Duodenal mucosa (tissue), 2 donors: Measurements from ENCODE around the gene TTC13.

Experiments
- H3K27ac ChIP-seq: one replicate; pipeline ENCODE4 v1.7.0; 2013; ENCODE audit warnings: low read depth, low read length
- H3K27me3 ChIP-seq, 2 donors: one replicate each; pipeline ENCODE4 v1.7.0; 2013; ENCODE audit warnings: low read length in 2 of 2, control low read depth in 1 of 2; ENCODE audit not compliant: insufficient read depth in 2 of 2, control insufficient read depth in 1 of 2
- H3K36me3 ChIP-seq, 2 donors: one replicate each; pipeline ENCODE4 v1.7.0; 2013; ENCODE audit warnings: low read length in 2 of 2, control low read depth in 1 of 2; ENCODE audit not compliant: insufficient read depth in 2 of 2, control insufficient read depth in 1 of 2
- H3K4me1 ChIP-seq, 2 donors: one replicate each; pipeline ENCODE4 v1.7.0; 2013; ENCODE audit warnings: low read length in 2 of 2, control low read depth in 1 of 2; ENCODE audit not compliant: insufficient read depth in 2 of 2, control insufficient read depth in 1 of 2
- H3K4me3 ChIP-seq, 2 donors: one replicate each; pipeline ENCODE4 v1.7.0; 2013; ENCODE audit warnings: low read length in 2 of 2, low read depth in 1 of 2
- H3K9ac ChIP-seq, 2 donors: one replicate each; pipeline ENCODE4 v1.7.0; 2013; ENCODE audit warnings: low read length in 2 of 2, low read depth in 1 of 2
- H3K9me3 ChIP-seq, 2 donors: one replicate each; pipeline ENCODE4 v1.7.0; 2013; ENCODE audit warnings: low read length in 2 of 2, control low read depth in 1 of 2; ENCODE audit not compliant: control insufficient read depth in 1 of 2

Gene TTC13

DNA sequence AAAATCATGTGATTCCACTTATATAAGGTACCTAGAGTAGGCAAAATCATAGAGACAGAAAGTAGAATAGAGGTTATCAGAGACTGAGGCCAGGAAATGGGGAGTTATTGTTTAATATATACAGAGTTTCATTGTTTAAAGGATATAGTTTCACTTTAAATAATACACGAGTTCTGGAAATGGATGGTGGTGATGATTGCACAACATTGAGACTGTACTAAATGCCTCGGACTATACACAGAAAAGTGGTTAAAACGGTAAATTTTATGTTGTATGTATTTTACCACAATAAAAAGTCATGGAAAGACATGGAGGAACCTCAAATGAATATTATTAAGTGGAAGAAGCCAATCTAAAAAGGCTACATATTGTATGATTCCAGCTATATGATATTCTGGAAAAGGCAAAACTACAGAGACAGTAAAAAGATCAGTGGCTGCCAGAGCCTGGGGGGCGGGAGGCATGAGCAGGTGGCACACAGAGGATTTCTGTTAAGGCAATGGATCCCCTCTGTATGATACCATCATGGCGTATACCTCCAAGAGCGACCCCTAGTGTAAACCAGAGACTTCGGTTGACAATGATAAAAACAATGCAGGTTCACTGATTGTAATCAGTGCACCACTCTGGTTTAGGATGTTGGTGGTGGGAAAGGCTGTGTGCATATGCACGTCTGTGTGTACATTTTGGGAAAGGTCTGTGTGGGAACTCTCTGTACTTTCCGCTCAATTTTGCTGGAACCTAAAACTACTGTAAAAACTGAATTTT, 117.9 kb downstream of the TTC13 start:
- H3K27me3 ChIP-seq: no peaks in the 10 kb centered on the region
- no peak overlapping the region for H3K9ac ChIP-seq
- peaks cover 6 to 18% of the 10 kb centered on the region in 2 donors for H3K4me1 ChIP-seq
- H3K9me3 ChIP-seq: no peaks in the 10 kb centered on the region
- no peak overlapping the region for H3K4me3 ChIP-seq
- H3K27ac ChIP-seq: no peak overlapping the region
- H3K36me3 ChIP-seq: no peaks in the 10 kb centered on the region

DNA sequence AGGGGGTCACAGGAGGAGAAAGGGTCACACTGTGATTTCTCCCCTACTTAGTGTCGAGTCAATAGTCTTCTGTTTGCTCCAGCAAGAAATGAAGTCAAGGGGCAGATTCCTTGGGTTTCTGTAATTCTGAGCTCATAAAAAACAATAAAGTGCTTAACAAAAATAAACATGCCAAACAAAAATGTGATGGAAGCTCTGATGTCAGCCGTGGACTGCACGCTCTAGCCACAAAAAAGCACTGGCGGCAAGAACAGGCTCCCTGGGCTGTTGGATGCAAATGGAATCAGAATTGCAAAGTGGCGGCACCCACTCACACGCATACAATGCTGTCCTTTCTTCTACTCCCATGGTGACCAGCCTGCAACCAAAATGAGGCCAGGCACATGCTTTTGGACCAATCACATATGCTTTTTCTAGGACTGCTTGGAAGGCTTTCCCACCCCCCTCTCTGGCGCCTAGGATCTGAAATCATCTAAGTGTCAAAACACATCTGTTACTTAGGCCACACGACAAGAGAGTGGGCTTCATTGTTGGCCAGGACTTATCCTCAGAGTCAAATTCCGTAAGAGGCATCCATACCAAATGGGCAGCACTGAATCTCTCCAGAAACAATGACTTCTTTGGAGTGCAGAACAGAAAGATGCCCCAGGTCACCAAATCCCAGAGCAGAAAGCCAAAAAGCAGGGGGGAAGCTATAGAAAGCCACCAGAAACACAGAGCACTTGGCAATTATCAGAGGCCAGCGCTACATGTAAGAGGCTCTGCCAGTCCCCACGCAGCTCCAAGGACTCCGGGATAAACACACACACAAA, 119.5 kb downstream of the TTC13 start:
- Histone ChIP-seq H3K36me3 (peaks cover 0 to 6% of the 10 kb centered on the region in 2 donors), H3K27me3 (no peaks in the 10 kb centered on the region), H3K4me1 (peaks cover under 1 to 16% of the 10 kb centered on the region in 2 donors), H3K9ac (no peak overlapping the region), H3K9me3 (no peaks in the 10 kb centered on the region), H3K27ac (no peak overlapping the region), H3K4me3 (no peak overlapping the region)

DNA sequence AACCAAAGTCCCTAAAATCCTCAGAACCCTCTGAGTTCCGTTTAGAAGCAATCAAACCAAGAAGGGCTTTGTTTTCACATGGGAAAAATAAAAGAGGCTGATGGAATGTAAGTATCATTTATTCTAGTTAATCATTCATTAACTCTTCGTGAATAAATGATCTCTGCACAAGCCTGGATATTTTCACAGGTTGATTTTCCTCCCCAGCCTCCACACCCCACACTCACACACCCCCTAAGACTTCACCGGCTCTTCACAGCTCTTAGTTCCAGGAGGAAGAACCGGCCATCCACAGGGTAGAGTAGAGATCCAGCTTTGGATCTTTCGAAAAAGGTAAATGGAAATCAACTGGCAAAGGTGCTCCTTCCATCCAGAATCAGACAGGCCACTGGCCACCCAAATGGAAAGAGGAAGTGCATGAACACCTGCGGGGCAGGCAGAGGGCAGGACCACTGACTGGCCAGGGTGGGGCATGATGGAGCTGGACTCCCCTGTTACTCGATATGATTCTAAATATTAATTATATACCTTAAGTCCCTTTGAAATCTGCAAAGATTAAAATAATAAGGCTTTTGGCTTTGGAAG, 120.3 kb downstream of the TTC13 start:
- H3K36me3 ChIP-seq: peaks cover 0 to 10% of the 10 kb centered on the region in 2 donors
- H3K9me3 ChIP-seq: no peaks in the 10 kb centered on the region
- H3K27me3 ChIP-seq: no peaks in the 10 kb centered on the region
- peaks cover 0 to 13% of the 10 kb centered on the region in 2 donors for H3K4me1 ChIP-seq
- no peak overlapping the region for H3K4me3 ChIP-seq
- no peak overlapping the region for H3K27ac ChIP-seq
- H3K9ac ChIP-seq: no peak overlapping the region

DNA sequence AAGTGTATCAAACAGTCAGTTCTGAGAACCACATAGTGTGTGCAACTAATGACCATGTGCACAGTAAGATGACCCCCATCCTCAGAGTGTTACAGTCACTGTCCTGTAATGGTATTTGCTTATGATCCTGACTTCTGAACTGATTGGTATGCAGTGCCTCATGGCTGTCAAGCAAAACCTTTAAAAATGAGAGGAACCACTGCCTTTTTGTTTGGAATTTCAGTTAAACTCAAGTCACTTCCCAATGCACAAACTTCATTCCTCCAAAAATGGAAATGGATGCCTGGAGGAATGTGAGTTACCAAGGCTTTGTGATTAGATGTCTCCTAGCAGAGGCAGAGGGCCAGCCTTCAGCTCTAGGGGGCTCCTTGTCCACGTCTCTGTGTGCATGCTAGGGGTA, 120.8 kb downstream of the TTC13 start:
- no peaks in the 10 kb centered on the region for H3K27me3 ChIP-seq
- H3K4me3 ChIP-seq: no peak overlapping the region
- no peak overlapping the region for H3K27ac ChIP-seq
- H3K36me3 ChIP-seq: peaks cover 0 to 15% of the 10 kb centered on the region in 2 donors
- H3K9ac ChIP-seq: no peak overlapping the region
- peaks cover 0 to 8% of the 10 kb centered on the region in 2 donors for H3K4me1 ChIP-seq
- H3K9me3 ChIP-seq: peaks cover 0 to 3% of the 10 kb centered on the region in 2 donors

DNA sequence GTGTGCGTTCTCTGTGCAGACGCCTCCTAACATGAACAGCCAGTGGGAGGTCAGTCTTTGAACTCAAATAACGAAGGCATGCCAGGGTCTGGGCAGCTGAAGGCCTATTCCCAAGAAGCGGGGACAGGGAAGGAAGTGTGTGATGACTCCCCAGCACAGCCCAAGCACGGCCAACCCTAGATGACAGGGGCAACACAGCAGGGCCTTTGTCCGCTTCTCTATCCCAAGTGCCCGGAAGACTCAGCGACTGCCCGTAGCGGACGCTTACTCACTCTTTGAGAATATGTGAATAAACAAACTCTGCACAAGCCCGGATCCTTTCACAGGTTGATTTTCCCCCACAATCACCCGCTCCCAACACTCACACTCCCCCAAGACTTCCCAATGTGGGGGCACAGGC, 121.6 kb downstream of the TTC13 start:
- Histone ChIP-seq H3K4me3 (no peak overlapping the region), H3K36me3 (peaks cover 0 to 18% of the 10 kb centered on the region in 2 donors), H3K9me3 (peaks cover 0 to 3% of the 10 kb centered on the region in 2 donors), H3K27ac (no peak overlapping the region), H3K27me3 (no peaks in the 10 kb centered on the region), H3K4me1 (peaks cover 0 to 7% of the 10 kb centered on the region in 2 donors), H3K9ac (no peak overlapping the region)
